ENCODE results near the gene TPGS2.
"Not testable (repeated sequence)": the region's sequence is repeated elsewhere in the genome, so short reads cannot be mapped to it uniquely, and the experiment has no call there.

Gene TPGS2, protein sequence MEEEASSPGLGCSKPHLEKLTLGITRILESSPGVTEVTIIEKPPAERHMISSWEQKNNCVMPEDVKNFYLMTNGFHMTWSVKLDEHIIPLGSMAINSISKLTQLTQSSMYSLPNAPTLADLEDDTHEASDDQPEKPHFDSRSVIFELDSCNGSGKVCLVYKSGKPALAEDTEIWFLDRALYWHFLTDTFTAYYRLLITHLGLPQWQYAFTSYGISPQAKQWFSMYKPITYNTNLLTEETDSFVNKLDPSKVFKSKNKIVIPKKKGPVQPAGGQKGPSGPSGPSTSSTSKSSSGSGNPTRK

DNA sequence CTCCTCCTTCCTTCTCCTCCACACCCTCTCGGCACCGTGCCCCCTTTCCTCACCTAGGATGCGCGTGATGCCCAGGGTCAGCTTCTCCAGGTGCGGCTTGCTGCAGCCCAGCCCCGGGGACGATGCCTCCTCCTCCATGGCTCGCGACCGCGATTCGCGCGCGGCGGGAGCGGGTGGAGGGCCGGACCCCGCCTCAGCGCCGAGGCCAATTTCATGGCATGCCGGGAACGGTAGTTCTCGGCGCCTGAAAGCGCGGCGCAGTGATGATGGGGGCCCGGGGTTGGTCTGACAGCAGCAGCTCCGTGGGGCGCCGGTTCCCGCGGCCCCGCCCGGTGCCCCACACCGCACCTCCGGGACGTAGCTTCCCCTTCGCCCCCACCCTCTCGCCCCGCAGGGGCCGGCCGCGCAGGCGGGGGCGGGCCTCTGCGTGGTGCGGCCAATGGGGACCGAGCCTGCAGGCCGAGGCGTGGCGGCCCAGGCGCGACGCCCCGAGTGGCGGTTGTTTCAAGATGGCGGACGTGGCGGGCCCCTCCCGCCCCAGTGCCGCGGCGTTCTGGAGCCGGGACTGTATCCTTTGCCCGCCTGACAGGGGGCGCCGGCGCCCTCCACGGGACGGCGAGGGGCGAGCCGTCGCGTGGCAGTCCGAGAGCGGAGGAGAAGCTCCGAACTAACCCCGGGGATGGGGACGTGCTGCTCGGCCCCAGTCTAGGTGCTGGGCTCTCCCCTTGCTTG is at the start of gene TPGS2, which contains the start of gene KIAA1328:
Gene TPGS2, minus strand, starts transcription at position 373 of the 732 bp plus-strand sequence. Its CDS starts 235 bp downstream, at position 138.
Gene KIAA1328, plus strand, starts transcription at position 498 of the 732 bp plus-strand sequence. Its CDS starts 12 bp downstream, at position 510.
- H3K9me3 ChIP-seq (ENCODE audit: control insufficient read depth, insufficient read depth, low read length) = no peaks in the 10 kb centered on the region
- peak within 1 kb of the TSS; percentile 85 for H3K9ac ChIP-seq (ENCODE audit: low read depth, low read length)
- no peaks in the 10 kb centered on the region for H3K36me3 ChIP-seq (ENCODE audit: insufficient read depth, low read length)
- peaks cover 4% of the 10 kb centered on the region; the same call in 1 of the 2 replicates for H3K4me1 ChIP-seq (ENCODE audit: insufficient read depth, low read length)

DNA sequence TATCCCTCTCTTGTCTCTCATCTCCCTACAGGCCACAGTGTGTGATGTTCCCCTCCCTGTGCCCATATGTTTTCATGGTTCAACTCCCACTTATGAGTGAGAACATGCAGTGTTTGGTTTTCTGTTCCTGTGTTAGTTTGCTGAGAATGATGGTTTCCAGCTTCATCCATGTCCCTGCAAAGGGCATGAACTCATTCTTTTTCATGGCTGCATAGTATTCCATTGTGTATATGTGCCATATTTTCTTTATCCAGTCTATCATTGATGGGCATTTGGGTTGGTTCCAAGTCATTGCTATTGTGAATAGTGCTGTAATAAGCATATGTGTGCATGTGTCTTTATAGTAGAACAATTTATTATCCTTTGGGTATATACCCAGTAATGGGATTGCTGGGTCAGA is 45.0 kb upstream of the TPGS2 start:
- H3K36me3 ChIP-seq (ENCODE audit: insufficient read depth, low read length); H3K9ac ChIP-seq (ENCODE audit: low read depth, low read length); H3K9me3 ChIP-seq (ENCODE audit: control insufficient read depth, insufficient read depth, low read length); H3K4me1 ChIP-seq (ENCODE audit: insufficient read depth, low read length): not testable (repeated sequence)

DNA sequence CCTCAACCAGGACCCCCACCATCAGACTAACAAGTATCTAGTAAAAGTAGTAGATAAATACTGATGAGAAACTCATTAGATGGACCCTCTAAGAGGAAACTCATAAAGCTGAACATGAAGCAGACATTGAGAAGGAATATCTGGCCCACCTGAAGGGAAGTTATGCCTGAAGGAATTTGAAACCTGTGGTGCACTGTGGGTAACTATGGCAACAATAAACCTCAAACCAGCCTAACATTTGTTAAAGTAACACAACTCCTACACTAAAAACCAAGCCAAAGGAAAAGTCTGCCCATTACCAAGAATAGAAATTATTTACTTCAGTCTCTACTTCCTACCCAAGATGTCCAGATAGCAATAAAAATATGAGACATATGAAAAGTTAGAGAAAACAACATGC is 43.5 kb upstream of the TPGS2 start:
- Histone ChIP-seq H3K9me3 (ENCODE audit: control insufficient read depth, insufficient read depth, low read length) (no peaks in the 10 kb centered on the region), H3K36me3 (ENCODE audit: insufficient read depth, low read length) (no peaks in the 10 kb centered on the region), H3K4me1 (ENCODE audit: insufficient read depth, low read length) (no peaks in the 10 kb centered on the region), H3K9ac (ENCODE audit: low read depth, low read length) (no peak overlapping the region)

DNA sequence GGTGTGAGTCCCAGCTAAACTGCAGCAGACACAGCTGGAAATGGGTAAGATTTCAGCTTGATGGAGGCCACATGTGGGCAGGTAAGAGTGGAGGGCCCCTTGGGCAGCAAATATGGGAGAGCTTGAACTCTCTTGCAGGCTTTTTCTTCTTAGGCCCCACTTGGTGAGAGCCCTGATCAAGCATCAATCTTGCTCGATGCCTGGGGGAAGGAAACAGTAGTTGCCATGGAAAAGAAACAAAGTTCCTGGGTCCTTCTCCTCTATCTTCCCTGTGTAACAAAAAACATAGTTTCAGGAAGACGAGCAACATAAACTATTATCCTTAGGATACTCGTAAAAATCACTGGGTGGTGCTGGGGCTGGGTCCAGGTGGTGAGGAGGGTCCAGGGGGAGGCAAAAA is 43.0 kb upstream of the TPGS2 start:
- H3K9me3 ChIP-seq (ENCODE audit: control insufficient read depth, insufficient read depth, low read length) = no peaks in the 10 kb centered on the region
- H3K4me1 ChIP-seq (ENCODE audit: insufficient read depth, low read length) = no peaks in the 10 kb centered on the region
- no peaks in the 10 kb centered on the region for H3K36me3 ChIP-seq (ENCODE audit: insufficient read depth, low read length)
- no peak overlapping the region for H3K9ac ChIP-seq (ENCODE audit: low read depth, low read length)

DNA sequence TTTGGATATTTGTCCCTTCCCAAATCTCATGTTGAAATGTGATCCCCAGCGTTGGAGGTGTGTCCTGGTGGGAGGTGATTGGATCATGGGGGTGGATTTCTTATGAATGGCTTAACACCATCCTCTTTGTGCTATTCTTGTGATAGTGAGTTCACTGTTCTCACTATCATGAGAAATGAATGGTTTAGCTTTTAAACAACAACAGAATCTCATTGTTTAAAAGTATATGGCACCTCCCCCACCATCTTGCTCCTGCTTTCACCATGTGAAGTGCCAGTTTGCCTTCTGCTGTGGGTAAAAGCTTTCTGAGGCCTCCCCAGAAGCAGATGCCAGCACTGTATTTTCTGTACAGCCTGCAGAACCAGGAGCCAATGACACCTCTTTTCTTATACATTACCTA is 38.3 kb upstream of the TPGS2 start:
- H3K36me3 ChIP-seq (ENCODE audit: insufficient read depth, low read length) = no peaks in the 10 kb centered on the region

DNA sequence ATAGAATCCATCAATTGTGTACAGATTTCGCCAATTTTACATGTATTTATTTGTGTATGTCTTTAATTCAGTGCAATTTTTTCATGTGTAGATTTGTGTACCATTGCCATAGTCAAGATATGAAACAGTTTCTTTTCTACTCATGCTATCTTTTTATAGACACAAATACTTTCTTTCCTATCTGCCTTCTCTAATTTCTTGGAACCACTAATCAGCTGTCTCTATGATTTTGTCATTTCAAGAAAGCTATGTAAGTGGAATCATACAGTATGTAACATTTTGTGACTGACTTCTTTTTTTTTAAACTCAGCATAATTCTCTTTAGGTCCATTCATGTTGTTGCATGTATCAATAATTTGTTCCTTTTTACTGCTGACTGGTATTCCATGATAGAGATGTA is 33.4 kb upstream of the TPGS2 start:
- Histone ChIP-seq H3K4me1 (ENCODE audit: insufficient read depth, low read length) (no peaks in the 10 kb centered on the region), H3K9ac (ENCODE audit: low read depth, low read length) (no peak overlapping the region), H3K36me3 (ENCODE audit: insufficient read depth, low read length) (no peaks in the 10 kb centered on the region), H3K9me3 (ENCODE audit: control insufficient read depth, insufficient read depth, low read length) (no peaks in the 10 kb centered on the region)

More for the DNA sequence above, 38.3 kb upstream of the TPGS2 start:
- no peaks in the 10 kb centered on the region for H3K4me1 ChIP-seq (ENCODE audit: insufficient read depth, low read length)
- H3K9ac ChIP-seq (ENCODE audit: low read depth, low read length) = no peak overlapping the region
- no peaks in the 10 kb centered on the region for H3K9me3 ChIP-seq (ENCODE audit: control insufficient read depth, insufficient read depth, low read length)

DNA sequence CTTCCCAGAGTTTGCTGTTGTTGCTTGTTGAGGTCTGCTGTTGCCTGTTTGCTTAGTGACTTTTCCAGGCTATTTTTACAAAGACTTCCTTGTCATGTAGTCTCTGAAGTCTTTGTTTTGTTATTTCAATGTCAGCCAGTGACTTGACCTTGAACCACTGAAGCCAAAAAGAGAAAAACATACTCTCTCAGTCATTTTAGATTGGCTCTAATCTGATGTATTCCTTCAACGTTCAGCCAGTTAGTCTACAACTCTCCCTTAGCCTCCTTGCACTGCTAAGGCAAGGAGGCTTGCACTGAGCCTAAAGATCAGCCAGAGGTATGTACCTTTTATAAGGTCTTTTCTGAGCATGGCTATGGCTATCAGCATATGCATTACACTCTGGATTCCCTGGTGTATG is 28.0 kb upstream of the TPGS2 start:
- peaks cover 5% of the 10 kb centered on the region; the same call in 1 of the 2 replicates for H3K9me3 ChIP-seq (ENCODE audit: control insufficient read depth, insufficient read depth, low read length)
- H3K36me3 ChIP-seq (ENCODE audit: insufficient read depth, low read length) = no peaks in the 10 kb centered on the region
- H3K9ac ChIP-seq (ENCODE audit: low read depth, low read length) = no peak overlapping the region
- no peaks in the 10 kb centered on the region for H3K4me1 ChIP-seq (ENCODE audit: insufficient read depth, low read length)

DNA sequence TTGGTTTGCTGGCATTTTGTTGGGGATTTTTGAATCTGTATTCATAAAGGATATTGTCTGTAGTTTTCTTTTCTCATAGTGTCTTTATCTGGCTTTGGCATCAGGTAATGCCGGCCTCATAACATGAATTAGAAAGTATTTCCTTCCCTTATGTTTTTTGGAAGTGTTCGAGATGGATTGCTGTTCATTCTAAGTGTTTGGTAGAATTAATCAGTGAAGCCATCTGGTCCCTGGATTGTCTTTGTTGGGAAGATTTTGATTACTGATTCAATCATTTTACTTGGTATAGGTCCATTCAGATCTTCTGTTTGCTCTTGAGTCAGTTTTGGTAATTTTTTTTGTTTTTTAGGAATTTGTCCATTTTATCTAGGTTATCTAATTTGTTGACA is 22.4 kb upstream of the TPGS2 start:
- Histone ChIP-seq H3K4me1 (ENCODE audit: insufficient read depth, low read length) (no peaks in the 10 kb centered on the region), H3K9ac (ENCODE audit: low read depth, low read length) (no peak overlapping the region), H3K9me3 (ENCODE audit: control insufficient read depth, insufficient read depth, low read length) (peaks cover 5% of the 10 kb centered on the region; the same call in 1 of the 2 replicates), H3K36me3 (ENCODE audit: insufficient read depth, low read length) (no peaks in the 10 kb centered on the region)

DNA sequence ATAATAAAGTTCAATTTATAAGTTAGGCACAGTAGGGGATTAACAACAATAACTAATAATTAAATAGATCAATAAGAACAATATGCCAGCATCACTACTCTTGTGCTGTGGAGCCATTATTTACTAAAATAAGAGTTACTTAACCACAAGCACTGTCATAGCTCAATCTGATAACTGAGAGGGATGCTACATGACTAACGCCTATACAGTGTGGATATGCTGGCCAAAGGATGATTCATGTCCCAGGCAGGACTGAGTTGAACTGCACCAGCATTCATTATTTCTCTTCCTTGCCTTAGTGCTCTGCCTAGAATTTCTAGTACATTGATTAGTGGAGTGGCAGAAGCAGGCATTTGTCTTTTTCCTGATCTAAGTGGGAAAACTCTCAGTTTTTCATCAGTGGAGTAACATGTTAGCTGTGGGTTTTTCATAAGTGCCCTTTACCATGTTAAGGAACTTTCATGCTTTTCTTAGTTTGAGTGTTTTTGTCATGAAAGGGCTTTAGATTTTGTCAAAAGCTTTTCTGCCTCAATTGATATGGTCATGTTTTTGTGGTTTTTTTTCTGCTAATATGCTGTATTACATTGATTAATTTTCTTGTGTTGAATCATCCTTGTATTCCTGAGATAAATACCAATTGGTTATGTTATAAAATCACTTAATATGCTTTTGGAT is 21.9 kb upstream of the TPGS2 start:
- Histone ChIP-seq H3K9me3 (ENCODE audit: control insufficient read depth, insufficient read depth, low read length) (peaks cover 5% of the 10 kb centered on the region; the same call in 1 of the 2 replicates), H3K9ac (ENCODE audit: low read depth, low read length) (no peak overlapping the region), H3K36me3 (ENCODE audit: insufficient read depth, low read length) (no peaks in the 10 kb centered on the region), H3K4me1 (ENCODE audit: insufficient read depth, low read length) (no peaks in the 10 kb centered on the region)

DNA sequence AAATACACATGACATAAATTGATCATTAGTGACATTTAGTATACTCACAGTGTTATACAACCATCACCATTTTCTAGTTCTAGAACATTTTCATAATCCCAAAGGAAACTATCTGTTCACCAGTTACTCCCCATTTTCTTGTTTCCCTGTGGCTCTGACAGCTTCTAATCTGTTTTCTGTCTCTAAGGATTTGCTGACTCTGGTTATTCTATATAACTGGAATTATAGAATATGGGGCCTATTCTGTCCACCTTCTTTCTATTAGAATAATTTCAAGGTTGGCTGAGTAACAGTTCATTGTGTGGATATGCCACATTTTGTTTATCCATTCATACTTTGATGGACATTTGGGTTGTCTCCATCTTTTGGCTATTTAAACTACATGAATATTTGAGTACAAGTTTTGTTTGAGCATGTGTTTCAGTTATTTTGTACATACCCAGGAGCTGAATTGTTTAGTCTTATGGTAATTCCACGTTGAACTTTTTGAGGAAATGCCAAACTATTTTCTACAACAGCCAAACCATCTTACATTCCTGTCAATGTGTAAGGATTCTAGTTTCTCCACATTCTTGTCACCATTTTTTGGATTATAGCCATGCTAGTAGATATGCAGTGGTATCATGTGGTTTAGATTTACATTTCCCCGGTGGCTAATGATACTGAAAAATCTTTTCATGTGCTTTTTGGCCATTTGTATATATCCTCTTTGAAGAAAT is 20.6 kb upstream of the TPGS2 start:
- Histone ChIP-seq H3K9ac (ENCODE audit: low read depth, low read length) (no peak overlapping the region), H3K4me1 (ENCODE audit: insufficient read depth, low read length) (no peaks in the 10 kb centered on the region), H3K36me3 (ENCODE audit: insufficient read depth, low read length) (no peaks in the 10 kb centered on the region), H3K9me3 (ENCODE audit: control insufficient read depth, insufficient read depth, low read length) (peaks cover 5% of the 10 kb centered on the region; the same call in 1 of the 2 replicates)

DNA sequence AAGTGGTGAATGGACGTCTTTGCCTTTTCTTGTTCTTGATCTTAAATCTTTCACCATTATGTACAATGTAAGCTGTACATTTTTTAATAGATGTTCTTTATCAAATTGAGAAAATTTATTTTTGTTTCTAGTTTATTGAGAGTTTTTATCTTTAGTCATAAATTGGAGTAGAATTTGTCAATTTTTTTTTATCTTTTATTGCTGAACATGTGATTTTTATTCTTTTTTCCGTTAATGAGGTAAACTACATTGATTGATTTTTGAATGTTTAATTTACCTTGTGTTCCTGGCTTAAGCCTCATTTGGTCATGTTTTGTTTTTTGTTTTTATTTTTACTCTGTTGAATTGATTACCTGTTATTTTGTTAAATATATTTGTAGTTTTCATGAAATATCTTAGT is 19.8 kb upstream of the TPGS2 start:
- no peaks in the 10 kb centered on the region for H3K36me3 ChIP-seq (ENCODE audit: insufficient read depth, low read length)
- H3K4me1 ChIP-seq (ENCODE audit: insufficient read depth, low read length) = peaks cover 2% of the 10 kb centered on the region; the same call in 1 of the 2 replicates
- H3K9me3 ChIP-seq (ENCODE audit: control insufficient read depth, insufficient read depth, low read length) = peaks cover 5% of the 10 kb centered on the region; the same call in 1 of the 2 replicates
- no peak overlapping the region for H3K9ac ChIP-seq (ENCODE audit: low read depth, low read length)

DNA sequence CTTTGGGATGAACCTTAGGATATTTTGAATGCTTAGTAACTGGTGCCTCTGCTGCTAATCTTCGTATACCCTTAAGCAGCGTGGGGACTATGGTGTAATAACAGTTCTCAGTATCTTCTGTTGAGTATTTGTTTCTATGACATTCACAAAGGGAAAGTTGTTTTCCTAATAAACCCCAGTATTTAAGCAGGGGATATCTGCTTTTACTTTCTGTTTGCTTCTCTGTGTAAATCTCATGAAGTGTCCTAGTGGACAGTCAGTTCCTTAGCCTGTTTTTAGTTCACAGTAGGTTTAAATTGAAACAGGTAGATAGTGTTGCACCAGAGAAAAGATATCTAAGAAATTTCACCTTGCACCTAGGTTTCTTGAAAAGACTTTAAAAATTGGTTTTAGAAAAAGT is 15.0 kb upstream of the TPGS2 start:
- Histone ChIP-seq H3K4me1 (ENCODE audit: insufficient read depth, low read length) (peaks cover 8% of the 10 kb centered on the region; the same call in 1 of the 2 replicates), H3K36me3 (ENCODE audit: insufficient read depth, low read length) (no peaks in the 10 kb centered on the region), H3K9ac (ENCODE audit: low read depth, low read length) (no peak overlapping the region), H3K9me3 (ENCODE audit: control insufficient read depth, insufficient read depth, low read length) (no peaks in the 10 kb centered on the region)

DNA sequence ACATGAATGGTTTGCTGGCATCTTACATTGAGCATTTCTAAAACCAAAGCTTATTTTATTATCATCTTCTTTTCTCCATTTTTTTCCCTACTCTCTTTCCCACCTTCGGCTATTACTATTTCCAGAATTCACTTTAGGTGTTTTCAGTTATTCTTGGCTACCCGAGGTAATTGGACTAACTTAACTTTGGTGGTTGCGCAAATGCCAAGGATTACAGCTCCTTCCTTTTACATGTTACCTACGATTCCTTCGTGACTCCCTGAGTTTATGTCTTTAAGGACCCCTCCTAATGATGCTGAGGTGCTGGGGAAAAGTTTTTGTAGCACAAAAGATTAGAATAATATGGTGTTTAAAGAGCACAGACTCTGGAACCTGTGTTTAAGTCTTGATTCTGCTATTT is 14.4 kb upstream of the TPGS2 start:
- Histone ChIP-seq H3K4me1 (ENCODE audit: insufficient read depth, low read length) (peaks cover 8% of the 10 kb centered on the region; the same call in 1 of the 2 replicates), H3K9ac (ENCODE audit: low read depth, low read length) (no peak overlapping the region), H3K36me3 (ENCODE audit: insufficient read depth, low read length) (no peaks in the 10 kb centered on the region)

DNA sequence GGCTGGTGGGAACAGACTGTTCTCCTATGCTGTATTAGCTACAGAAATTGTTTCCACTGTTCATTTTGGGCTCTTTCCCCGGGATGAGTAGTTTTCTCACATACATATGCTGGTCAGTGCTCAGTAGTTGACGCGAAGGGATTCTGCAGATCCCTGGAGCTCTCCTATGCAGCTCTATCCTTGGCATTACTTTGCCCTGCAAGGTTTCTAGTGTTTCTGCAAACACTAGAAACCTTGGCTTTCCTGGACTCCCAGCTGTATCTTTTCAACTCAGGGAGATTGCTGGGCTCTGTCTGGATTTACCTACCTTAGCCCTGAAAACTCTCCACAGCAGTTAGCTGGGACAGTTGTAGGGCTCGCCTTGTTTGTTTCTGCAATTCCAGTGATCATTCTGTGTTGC is 11.0 kb upstream of the TPGS2 start:
- H3K36me3 ChIP-seq (ENCODE audit: insufficient read depth, low read length) = no peaks in the 10 kb centered on the region
- H3K4me1 ChIP-seq (ENCODE audit: insufficient read depth, low read length) = peaks cover 8% of the 10 kb centered on the region; the same call in 1 of the 2 replicates
- no peak overlapping the region for H3K9ac ChIP-seq (ENCODE audit: low read depth, low read length)
- H3K9me3 ChIP-seq (ENCODE audit: control insufficient read depth, insufficient read depth, low read length) = no peaks in the 10 kb centered on the region

More for the DNA sequence above, 14.4 kb upstream of the TPGS2 start:
- no peaks in the 10 kb centered on the region for H3K9me3 ChIP-seq (ENCODE audit: control insufficient read depth, insufficient read depth, low read length)

Data from ES-I3 (cell line).